IMR-90 (cell line): ENCODE measurements around the gene SLC19A1.

Experiments
- CEBPB ChIP-seq: IDR thresholded peaks from 2 replicates; pipeline ENCODE4 v1.6.1; 2012; ENCODE audit warnings: low read depth, low read length, improper control_type of control experiment
- CHD1 ChIP-seq: IDR thresholded peaks from 2 replicates; pipeline ENCODE4 v1.6.1; 2012; ENCODE audit warnings: low read depth, low read length, improper control_type of control experiment
- CTCF ChIP-seq: conservative IDR thresholded peaks from 2 replicates; pipeline ENCODE4 v1.5.1; 2012; ENCODE audit warnings: mild to moderate bottlenecking, low read depth, low read length, improper control_type of control experiment
- MAFK ChIP-seq: IDR thresholded peaks from 2 replicates; pipeline ENCODE4 v1.6.1; 2012; ENCODE audit warnings: low read depth, low read length, improper control_type of control experiment
- MAZ ChIP-seq: IDR thresholded peaks from 2 replicates; pipeline ENCODE4 v1.6.1; 2012; ENCODE audit warnings: low read depth, mild to moderate bottlenecking, low read length, improper control_type of control experiment, moderate library complexity, borderline replicate concordance
- MXI1 ChIP-seq: IDR thresholded peaks from 2 replicates; pipeline ENCODE4 v1.6.1; 2012; ENCODE audit warnings: low read depth, mild to moderate bottlenecking, low read length, moderate library complexity, borderline replicate concordance
- NFE2L2 ChIP-seq: fragments of 150-350 bp; IDR thresholded peaks from 2 replicates; pipeline ENCODE4 v1.6.1; 2016; ENCODE audit warnings: low read depth, mild to moderate bottlenecking, low read length
- POLR2A ChIP-seq: IDR thresholded peaks from 2 replicates; pipeline ENCODE4 v1.6.1; 2012; ENCODE audit warnings: mild to moderate bottlenecking, low read depth, low read length
- RAD21 ChIP-seq: IDR thresholded peaks from 2 replicates; pipeline ENCODE4 v1.6.1; 2012; ENCODE audit warnings: low read length, improper control_type of control experiment
- RCOR1 ChIP-seq: IDR thresholded peaks from 2 replicates; pipeline ENCODE4 v1.6.1; 2012; ENCODE audit warnings: mild to moderate bottlenecking, low read length, improper control_type of control experiment; ENCODE audit not compliant: insufficient replicate concordance
- RFX5 ChIP-seq: IDR thresholded peaks from 2 replicates; pipeline ENCODE4 v1.8.0; 2012; ENCODE audit warnings: low read depth, mild to moderate bottlenecking, low read length, moderate library complexity
- SMC3 ChIP-seq: fragments of 150-350 bp; IDR thresholded peaks from 2 replicates; pipeline ENCODE4 v1.6.1; 2016; ENCODE audit warnings: low read depth, mild to moderate bottlenecking, antibody characterized with exemption, low read length, moderate library complexity
- USF2 ChIP-seq: fragments of 150-350 bp; IDR thresholded peaks from 2 replicates; pipeline ENCODE4 v1.6.1; 2017; ENCODE audit warnings: mild to moderate bottlenecking, antibody characterized with exemption, low read length, low read depth
- TF ChIP-seq, protein P1 (sequence below): fragments of 150-350 bp; IDR thresholded peaks from 2 replicates; pipeline ENCODE4 v1.6.1; 2016; ENCODE audit warnings: low read depth, mild to moderate bottlenecking, low read length, moderate library complexity, borderline replicate concordance

GRCh38 chr21:45539046-45539795 lies 3.0 kb downstream of the SLC19A1 start:
- no peak for TF ChIP-seq RAD21
- no peak for TF ChIP-seq CHD1
- TF ChIP-seq POLR2A = no peak
- TF ChIP-seq CTCF = no peak
- TF ChIP-seq RCOR1 = no peak
- TF ChIP-seq NFE2L2 = no peak
- TF ChIP-seq MAZ = no peak
- no peak for TF ChIP-seq RFX5
- no peak for TF ChIP-seq USF2
- no peak for TF ChIP-seq SMC3
- TF ChIP-seq CEBPB = no peak
- no peak for TF ChIP-seq MAFK
- TF ChIP-seq MXI1 = no peak
- TF ChIP-seq, protein P1, sequence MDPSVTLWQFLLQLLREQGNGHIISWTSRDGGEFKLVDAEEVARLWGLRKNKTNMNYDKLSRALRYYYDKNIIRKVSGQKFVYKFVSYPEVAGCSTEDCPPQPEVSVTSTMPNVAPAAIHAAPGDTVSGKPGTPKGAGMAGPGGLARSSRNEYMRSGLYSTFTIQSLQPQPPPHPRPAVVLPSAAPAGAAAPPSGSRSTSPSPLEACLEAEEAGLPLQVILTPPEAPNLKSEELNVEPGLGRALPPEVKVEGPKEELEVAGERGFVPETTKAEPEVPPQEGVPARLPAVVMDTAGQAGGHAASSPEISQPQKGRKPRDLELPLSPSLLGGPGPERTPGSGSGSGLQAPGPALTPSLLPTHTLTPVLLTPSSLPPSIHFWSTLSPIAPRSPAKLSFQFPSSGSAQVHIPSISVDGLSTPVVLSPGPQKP = no peak
